Thymus (tissue), 11 donors: ENCODE measurements around the gene CA7. TPM values are rescaled to one million over a fixed set of nuclear protein-coding genes. Genes with fewer than 3 reads are reported as not detected.
"Not testable (repeated sequence)": the region's sequence is repeated elsewhere in the genome, so short reads cannot be mapped to it uniquely, and the experiment has no call there.

Experiments
- DNase-seq, 9 donors: peaks; one replicate each; pipeline ENCODE4 v3.0.0-alpha.2; 2013; ENCODE audit warnings: low spot score in 9 of 9, low read depth in 6 of 9, missing footprints in 1 of 9
- H3K27ac ChIP-seq, 2 donors: one replicate each; pipeline ENCODE4 v1.5.1; 2013; ENCODE audit warnings: control low read depth in 1 of 2, low read depth in 1 of 2, low read length in 1 of 2, mild to moderate bottlenecking in 1 of 2, moderate library complexity in 1 of 2
- H3K27me3 ChIP-seq, 2 donors: one replicate each; pipeline ENCODE4 v1.5.1; 2013; ENCODE audit warnings: low read length in 1 of 2; ENCODE audit not compliant: control insufficient read depth in 2 of 2, insufficient read depth in 1 of 2
- H3K36me3 ChIP-seq, 2 donors: one replicate each; pipeline ENCODE4 v1.5.1; 2013; ENCODE audit warnings: low read length in 1 of 2, mild to moderate bottlenecking in 1 of 2, moderate library complexity in 1 of 2; ENCODE audit not compliant: control insufficient read depth in 2 of 2, insufficient read depth in 2 of 2
- H3K4me1 ChIP-seq, 2 donors: one replicate each; pipeline ENCODE4 v1.5.1; 2013; ENCODE audit warnings: low read length in 2 of 2; ENCODE audit not compliant: control insufficient read depth in 2 of 2, insufficient read depth in 2 of 2
- H3K4me3 ChIP-seq, 2 donors: one replicate each; pipeline ENCODE4 v1.5.1; 2013; ENCODE audit warnings: low read length in 2 of 2, control low read depth in 1 of 2, mild to moderate bottlenecking in 1 of 2
- H3K9me3 ChIP-seq, 2 donors: one replicate each; pipeline ENCODE4 v1.5.1; 2013; ENCODE audit warnings: low read length in 1 of 2, mild to moderate bottlenecking in 1 of 2; ENCODE audit not compliant: control insufficient read depth in 2 of 2, insufficient read depth in 1 of 2
- WGBS: extraction: QIAGEN DNeasy Blood & Tissue Kit; methylation state at CpG from one replicate; pipeline ENCODE4 v1.1.7; 2013; 5-methylcytosine and 5-hydroxymethylcytosine counted together
- polyA plus RNA-seq: library from polyadenylated mRNA; stranded (reverse); fragments of 200-250 nt; gene quantifications from one replicate; pipeline ENCODE4 v1.2.3, GENCODE V29; 2013
- total RNA-seq: library from RNA; stranded (reverse); fragments of 120-200 nt; gene quantifications from one replicate; pipeline ENCODE4 v1.2.4, GENCODE V29; 2013
- donor health status: healthy.

The CA7 gene
- total and polyA plus RNA-seq, 2 donors, result 0.19 to 0.80 TPM

GRCh38 chr16:66896682-66897081 lies 52.5 kb downstream of the CA7 start:
- H3K4me1 ChIP-seq, H3K27ac ChIP-seq: not testable (repeated sequence)

GRCh38 chr16:66898207-66898606 lies 54.0 kb downstream of the CA7 start:
- Histone ChIP-seq H3K4me3 (no peak overlapping the region), H3K27ac (no peak overlapping the region), H3K4me1 (no peaks in the 10 kb centered on the region), H3K36me3 (no peaks in the 10 kb centered on the region), H3K9me3 (no peaks in the 10 kb centered on the region), H3K27me3 (peaks cover 0 to 14% of the 10 kb centered on the region in 2 donors)
- DNase-seq, result no peak
- WGBS, result 95% methylated on average over 3 of the region's 3 CpGs

More at GRCh38 chr16:66896682-66897081, 52.5 kb downstream of the CA7 start:
- not testable (repeated sequence) for H3K4me3 ChIP-seq, DNase-seq, H3K36me3 ChIP-seq, H3K9me3 ChIP-seq
- 95% methylated on average over 5 of the region's 5 CpGs for WGBS
- peaks cover 0 to 14% of the 10 kb centered on the region in 2 donors for H3K27me3 ChIP-seq

- no peak overlapping the region for H3K27ac ChIP-seq
- no peaks in the 10 kb centered on the region for H3K36me3 ChIP-seq
- no peaks in the 10 kb centered on the region for H3K9me3 ChIP-seq
- no peak for DNase-seq
- H3K4me1 ChIP-seq, result no peaks in the 10 kb centered on the region
- 95% methylated on average over 2 of the region's 2 CpGs for WGBS
- H3K4me3 ChIP-seq, result no peak overlapping the region
- peaks cover 0 to 14% of the 10 kb centered on the region in 2 donors for H3K27me3 ChIP-seq
Observed at GRCh38 chr16:66898933-66899309, 54.7 kb downstream of the CA7 start.

- DNase-seq, result no peak
- no peaks in the 10 kb centered on the region for H3K36me3 ChIP-seq
- H3K27ac ChIP-seq, result no peak overlapping the region
- H3K4me1 ChIP-seq, result no peaks in the 10 kb centered on the region
- no peak overlapping the region for H3K4me3 ChIP-seq
- WGBS, result 96% methylated on average over 6 of the region's 6 CpGs
- peaks cover 0 to 14% of the 10 kb centered on the region in 2 donors for H3K27me3 ChIP-seq
- no peaks in the 10 kb centered on the region for H3K9me3 ChIP-seq
Observed at GRCh38 chr16:66899310-66899944, 55.2 kb downstream of the CA7 start.

GRCh38 chr16:66899945-66900710 lies 55.9 kb downstream of the CA7 start:
- no peaks in the 10 kb centered on the region for H3K9me3 ChIP-seq
- H3K4me3 ChIP-seq, result no peak overlapping the region
- H3K4me1 ChIP-seq, result no peaks in the 10 kb centered on the region
- no peak overlapping the region for H3K27ac ChIP-seq
- no peak for DNase-seq
- 66% methylated on average over 9 of the region's 9 CpGs for WGBS
- H3K27me3 ChIP-seq, result peaks cover 0 to 14% of the 10 kb centered on the region in 2 donors
- H3K36me3 ChIP-seq, result no peaks in the 10 kb centered on the region

GRCh38 chr16:66900721-66901441 lies 56.7 kb downstream of the CA7 start:
- no peak for DNase-seq
- H3K9me3 ChIP-seq, result no peaks in the 10 kb centered on the region
- H3K36me3 ChIP-seq, result no peaks in the 10 kb centered on the region
- H3K4me1 ChIP-seq, result peaks cover 0 to 4% of the 10 kb centered on the region in 2 donors
- 87% methylated on average over 7 of the region's 7 CpGs for WGBS
- H3K27ac ChIP-seq, result no peak overlapping the region
- H3K4me3 ChIP-seq, result no peak overlapping the region
- peaks cover 0 to 14% of the 10 kb centered on the region in 2 donors for H3K27me3 ChIP-seq

GRCh38 chr16:66901626-66902025 lies 57.4 kb downstream of the CA7 start:
- no peak for DNase-seq
- peaks cover 0 to 6% of the 10 kb centered on the region in 2 donors for H3K4me1 ChIP-seq
- H3K9me3 ChIP-seq, result no peaks in the 10 kb centered on the region
- WGBS, result 97% methylated on average over 10 of the region's 10 CpGs
- H3K27me3 ChIP-seq, result peaks cover 0 to 14% of the 10 kb centered on the region in 2 donors
- no peaks in the 10 kb centered on the region for H3K36me3 ChIP-seq
- no peak overlapping the region for H3K4me3 ChIP-seq
- H3K27ac ChIP-seq, result no peak overlapping the region

GRCh38 chr16:66902648-66903543 lies 58.7 kb downstream of the CA7 start:
- 88% methylated on average over 14 of the region's 14 CpGs for WGBS
- Histone ChIP-seq H3K27ac (no peak overlapping the region), H3K4me3 (no peak overlapping the region), H3K27me3 (peaks cover 0 to 17% of the 10 kb centered on the region in 2 donors), H3K4me1 (peaks cover 0 to 6% of the 10 kb centered on the region in 2 donors), H3K36me3 (no peaks in the 10 kb centered on the region), H3K9me3 (no peaks in the 10 kb centered on the region)
- DNase-seq, result no peak
